Limb (tissue), 2 donors: Measurements from ENCODE around the gene WDFY4.
A peak's percentile ranks its signal among the peaks of the same experiment; 100 is the strongest.

Experiments
- DNase-seq, 2 donors: peaks; one replicate each; pipeline ENCODE4 v3.0.0-alpha.2; 2016; ENCODE audit errors: extremely low spot score in 2 of 2

The WDFY4 gene

GRCh38 chr10:48901319-48901718, 216.6 kb downstream of the WDFY4 start:
- DNase-seq = no peak

- no peak for DNase-seq
Observed at GRCh38 chr10:48902096-48902495, 217.4 kb downstream of the WDFY4 start.

GRCh38 chr10:48903151-48903550, 218.5 kb downstream of the WDFY4 start:
- DNase-seq = peak in 1 of 2 donors; percentile 2

DNA sequence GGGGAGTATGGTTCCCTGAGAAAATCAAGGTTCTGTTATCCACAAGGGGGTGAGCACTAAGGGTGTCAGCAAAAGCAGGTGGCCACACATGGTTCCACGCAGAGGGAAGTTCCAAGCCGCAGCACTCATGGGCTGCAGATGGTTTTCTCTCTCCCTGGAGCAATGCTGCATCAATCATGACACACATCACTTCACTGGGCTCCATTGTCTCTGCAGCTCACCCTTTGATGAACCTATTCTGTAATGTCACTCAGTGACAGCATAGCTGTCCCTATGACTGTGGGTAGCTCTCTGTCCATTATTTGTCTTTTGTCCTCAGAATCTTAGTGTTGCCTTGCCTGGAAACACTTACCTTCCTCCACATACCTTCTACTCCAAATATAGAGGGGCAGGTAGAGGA, 220.2 kb downstream of the WDFY4 start:
- peak in 1 of 2 donors; percentile 2 for DNase-seq

DNA sequence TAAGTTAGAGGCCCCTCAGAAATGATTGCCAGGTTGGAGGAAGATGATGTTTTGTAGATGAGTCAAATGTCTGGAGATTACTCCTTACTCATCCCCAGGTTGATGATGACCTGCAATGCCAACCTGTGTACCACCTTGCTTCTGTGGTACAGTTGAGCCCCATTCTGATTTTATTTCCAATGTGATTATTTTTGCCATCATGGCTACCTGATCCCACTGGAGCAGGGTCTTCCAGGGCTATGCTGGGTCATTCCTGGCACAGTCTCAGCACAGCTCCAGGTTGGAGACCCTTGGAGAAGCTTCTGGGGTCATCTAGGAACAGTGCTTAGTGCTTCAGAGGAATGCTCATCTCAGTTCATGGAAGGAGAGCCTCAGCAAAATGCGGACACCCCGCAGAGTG, 220.6 kb downstream of the WDFY4 start:
- peak in 1 of 2 donors; percentile 4 for DNase-seq

GRCh38 chr10:48906841-48907240, 222.2 kb downstream of the WDFY4 start:
- DNase-seq = no peak

GRCh38 chr10:48907730-48908129, 223.1 kb downstream of the WDFY4 start:
- DNase-seq = no peak

GRCh38 chr10:48910548-48910947, 225.9 kb downstream of the WDFY4 start:
- DNase-seq = no peak

GRCh38 chr10:48913674-48914073, 229.0 kb downstream of the WDFY4 start:
- no peak for DNase-seq

- DNase-seq = peak in 1 of 2 donors; percentile 33
Observed at GRCh38 chr10:48923748-48924147, 239.1 kb downstream of the WDFY4 start.

DNA sequence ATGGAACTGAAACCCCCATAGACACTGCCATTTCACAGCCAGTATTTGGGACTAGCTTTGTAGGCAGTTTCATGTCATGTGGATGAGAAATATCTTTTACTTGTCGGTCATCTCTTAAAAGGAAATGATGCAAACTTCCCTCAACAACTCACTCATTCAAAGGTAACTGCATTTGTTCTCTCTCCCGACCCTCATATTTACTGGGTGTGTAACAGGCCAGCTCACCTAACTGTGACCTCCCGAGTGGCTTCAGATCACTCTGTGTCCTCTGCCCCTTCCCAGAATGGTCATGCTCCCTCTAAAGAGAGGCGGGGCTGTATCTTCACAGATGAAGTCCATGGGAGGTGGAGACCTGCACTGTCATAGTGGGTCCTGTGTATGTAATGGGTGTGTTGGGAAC, 240.3 kb downstream of the WDFY4 start:
- no peak for DNase-seq

GRCh38 chr10:48926255-48926654, 241.6 kb downstream of the WDFY4 start:
- DNase-seq = no peak

DNA sequence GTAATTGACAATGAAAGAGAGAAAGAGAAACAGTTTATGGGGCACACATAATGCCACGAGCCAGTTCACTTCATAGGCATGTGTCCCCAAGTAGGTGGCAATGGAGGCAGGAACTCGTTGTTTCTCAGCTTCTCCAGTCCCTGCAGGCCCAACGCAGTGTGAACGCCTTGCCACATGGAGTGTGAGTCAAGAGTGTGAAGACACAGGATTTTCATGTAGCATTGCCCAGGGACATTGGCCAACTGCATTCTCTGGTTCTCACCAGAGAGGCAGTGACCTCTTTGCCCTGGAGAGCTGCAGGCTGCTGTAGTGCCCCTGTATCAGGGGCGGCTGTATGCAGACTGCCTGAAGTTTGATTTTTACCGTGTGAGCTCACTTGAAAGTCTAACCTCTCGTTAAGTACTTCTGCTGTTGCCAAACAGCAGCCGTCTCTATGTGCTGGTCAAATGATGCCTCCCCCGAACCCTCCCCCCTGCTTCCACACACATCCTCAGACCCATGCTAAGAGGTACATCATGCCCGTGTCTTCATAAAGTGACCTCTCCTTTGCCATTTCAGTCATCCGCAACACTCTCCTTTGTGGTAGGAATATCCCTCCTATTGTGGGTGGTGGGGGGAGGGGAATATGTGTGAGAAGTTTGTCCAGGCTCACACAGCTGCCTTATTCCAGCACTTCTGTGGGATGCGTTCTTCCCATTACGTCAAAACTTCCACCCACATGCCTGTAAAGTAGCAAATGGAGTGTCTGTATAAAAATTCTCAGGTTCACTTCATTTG, 242.3 kb downstream of the WDFY4 start:
- DNase-seq = peak in 1 of 2 donors; percentile 39

GRCh38 chr10:48929413-48929990, 244.8 kb downstream of the WDFY4 start:
- peak in 1 of 2 donors; percentile 15 for DNase-seq

DNA sequence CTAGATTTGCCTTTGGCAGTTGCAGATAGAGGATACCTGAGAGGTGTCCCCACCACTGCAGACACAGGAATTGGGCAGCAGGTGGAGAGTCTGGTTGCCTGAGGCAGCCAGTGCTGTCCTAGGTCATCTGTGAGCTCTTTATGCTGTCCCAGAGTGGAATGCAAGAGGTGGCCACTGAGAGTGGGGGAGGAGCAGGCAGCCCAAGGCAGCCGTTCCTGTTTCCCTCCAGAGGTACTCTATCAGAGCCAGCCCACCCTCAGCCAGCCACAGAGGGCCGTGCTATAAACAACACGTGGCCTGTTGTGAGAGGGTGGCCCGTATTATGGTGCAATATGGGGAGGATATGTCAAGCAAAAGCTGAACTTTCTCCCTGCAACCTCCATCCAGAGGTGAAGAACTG, 246.5 kb downstream of the WDFY4 start:
- peak in 1 of 2 donors; percentile 21 for DNase-seq

- DNase-seq = peak in 1 of 2 donors; percentile 17
Observed at GRCh38 chr10:48932831-48933664, 248.4 kb downstream of the WDFY4 start.

DNA sequence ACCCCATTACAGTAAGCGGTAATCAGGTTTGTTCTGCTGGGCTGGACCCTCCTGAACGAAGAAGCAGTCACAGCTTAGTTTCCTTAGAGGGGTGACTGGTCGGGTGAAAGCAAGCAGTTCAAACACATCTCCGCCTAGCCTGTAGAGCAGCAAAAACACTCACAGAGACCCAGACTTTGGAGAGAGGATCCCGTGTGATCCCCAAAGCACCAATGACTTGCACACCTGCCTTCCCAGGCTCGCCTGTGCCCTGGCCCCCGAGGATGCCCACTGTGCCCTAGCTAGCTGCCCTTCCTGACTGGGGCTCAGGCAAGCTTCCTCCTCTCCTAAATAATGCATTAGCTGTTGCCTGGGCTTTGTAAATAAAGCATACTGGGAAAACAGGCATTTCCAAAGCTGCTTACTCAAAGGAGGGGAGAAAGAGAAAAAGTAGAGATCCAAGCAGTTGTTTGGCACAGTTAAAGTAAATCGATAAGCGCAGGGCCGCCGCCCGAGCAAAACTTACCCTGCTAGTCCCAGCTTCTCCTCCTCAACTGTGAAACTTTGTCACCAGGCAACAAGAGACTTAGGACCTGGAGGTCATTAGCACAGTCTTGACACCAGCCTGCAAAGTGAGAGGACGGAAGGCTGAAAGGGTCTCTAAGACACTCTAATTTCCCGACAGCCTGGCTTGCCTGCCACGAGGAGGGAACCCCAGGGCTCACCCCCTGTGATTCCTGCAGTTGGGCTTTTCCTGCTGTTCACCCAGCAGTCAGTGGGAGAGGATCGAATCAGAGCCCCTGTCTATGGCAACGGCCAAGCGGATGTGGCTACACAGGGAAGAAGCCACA, 250.2 kb downstream of the WDFY4 start:
- peak in 1 of 2 donors; percentile 42 for DNase-seq

DNA sequence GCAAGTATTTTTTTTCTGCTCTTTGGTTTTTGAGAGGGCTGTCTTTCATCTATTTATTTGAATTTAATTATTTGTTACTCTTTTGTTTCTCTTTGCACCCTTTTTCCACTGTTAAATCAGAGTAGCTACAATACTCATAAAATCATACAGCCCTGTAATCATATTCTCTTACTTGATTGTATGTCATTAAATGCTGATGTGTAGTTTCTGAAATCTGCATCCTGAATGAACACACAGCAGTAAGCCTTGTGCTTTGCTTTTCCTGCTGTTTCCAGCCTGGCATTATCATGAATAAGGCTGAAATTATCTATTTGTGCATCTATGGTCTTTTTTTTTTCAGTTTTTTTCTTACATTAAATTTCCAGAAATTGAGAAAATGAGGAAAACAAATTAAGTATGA, 250.9 kb downstream of the WDFY4 start:
- no peak for DNase-seq

GRCh38 chr10:48937796-48938195, 253.1 kb downstream of the WDFY4 start:
- peak in 1 of 2 donors; percentile 0 for DNase-seq

DNA sequence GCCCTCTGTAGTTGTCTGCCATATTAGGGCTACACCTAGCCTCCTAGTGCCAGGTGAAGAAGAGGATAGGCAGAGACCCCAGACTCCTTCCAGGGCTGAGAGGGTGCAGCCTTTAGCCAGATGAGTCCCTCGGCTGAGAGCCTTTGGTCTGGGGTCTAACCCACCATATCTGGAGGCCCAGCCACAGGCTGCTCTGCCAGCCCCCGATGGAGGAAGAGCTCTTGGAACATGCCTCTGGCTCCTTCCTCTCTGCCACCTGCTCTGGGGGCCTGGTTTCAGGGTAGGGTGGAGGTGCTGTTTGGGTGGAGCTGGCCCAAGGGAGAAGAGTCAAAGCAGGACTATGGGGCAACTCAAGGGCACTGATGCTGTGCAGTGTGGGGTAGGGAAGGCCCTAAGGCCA, 253.6 kb downstream of the WDFY4 start:
- DNase-seq = peak in 1 of 2 donors; percentile 11

- DNase-seq = peak in 1 of 2 donors; percentile 14
Observed at GRCh38 chr10:48938990-48939536, 254.4 kb downstream of the WDFY4 start.
